Adrenal gland (tissue), 19 donors: ENCODE measurements around the gene MMD. TPM values are rescaled to one million over a fixed set of nuclear protein-coding genes. Genes with fewer than 3 reads are reported as not detected.
"Not testable (repeated sequence)": the region's sequence is repeated elsewhere in the genome, so short reads cannot be mapped to it uniquely, and the experiment has no call there.

Experiments used
- DNase-seq, 7 donors: peaks; one replicate each; pipeline ENCODE4 v3.0.0-alpha.2; 2019 to 2020
- H3K27ac ChIP-seq, 5 donors: fragments of 200-600 bp; sonication (generic) in 4 of 5; 1 replicate in 3 of 5; 2 replicates in 2 of 5; pipeline versions ENCODE4 v1.5.1 to v1.8.0; 2016 to 2020; ENCODE audit warnings: mild to moderate bottlenecking in 1 of 5
- H3K27me3 ChIP-seq: fragments of 200-600 bp; 2 replicates; pipeline ENCODE4 v1.8.0; 2021
- H3K36me3 ChIP-seq, 2 donors: fragments of 200-600 bp; replicated peaks in 1 of 2; 1 replicate in 1 of 2; 2 replicates in 1 of 2; pipeline versions ENCODE4 v1.5.1 to v1.8.0; 2018 to 2022
- H3K4me1 ChIP-seq, 2 donors: fragments of 200-600 bp; replicated peaks in 1 of 2; 1 replicate in 1 of 2; 2 replicates in 1 of 2; pipeline versions ENCODE4 v1.5.1 to v1.8.0; 2018 to 2021
- H3K4me3 ChIP-seq, 4 donors: fragments of 200-600 bp; sonication (generic) in 3 of 4; one replicate each; pipeline ENCODE4 v1.5.1; 2016 to 2018
- H3K9me3 ChIP-seq, 3 donors: fragments of 200-600 bp; sonication (generic) in 1 of 3; replicated peaks in 1 of 3; 1 replicate in 2 of 3; 2 replicates in 1 of 3; pipeline versions ENCODE4 v1.5.1 to v1.8.0; 2016 to 2021
- POLR2A ChIP-seq, 2 donors: fragments of 450-650 bp; IDR thresholded peaks; one replicate each; pipeline ENCODE4 v1.6.1; 2017; ENCODE audit warnings: antibody characterized with exemption in 2 of 2, mild to moderate bottlenecking in 2 of 2, moderate library complexity in 1 of 2
- WGBS, 4 donors: extraction: QIAGEN DNeasy Blood & Tissue Kit in 2 of 4; methylation state at CpG; one replicate each; pipeline versions ENCODE4 v1.1.5 to v1.1.7; 2013 to 2017; 5-methylcytosine and 5-hydroxymethylcytosine counted together
- intact Hi-C, 2 donors: fragments of 100-400 bp; cut with DNase I; formaldehyde crosslinking; loops; one replicate each; pipeline versions ENCODE4 v1.14.1 to v1.15.0; 2022 to 2023
- long read RNA-seq, 10 donors: library from polyadenylated mRNA in 3 of 10; unstranded in 2 of 10; stranded (forward) in 1 of 10; transcript quantifications; one replicate each; pipeline ENCODE4 v2.0.0 and lab custom pipeline, GENCODE V29; 2021 to 2026
- polyA plus RNA-seq, 3 donors: library from polyadenylated mRNA; stranded (reverse); fragments of 200-250 nt in 2 of 3; fragments of 350-450 nt in 1 of 3; fragmentation: Illumina TruSeq in 1 of 3; extraction: RNeasy Lipid Tissue Mini Kit (QIAGEN cat#74804) in 1 of 3; gene quantifications; one replicate each; pipeline ENCODE4 v1.2.3, GENCODE V29; 2013 to 2014
- total RNA-seq, 9 donors: library from RNA; depleted of rRNA in 4 of 9; stranded (reverse); fragments of >200 nt in 4 of 9; fragments of 120-200 nt in 1 of 9; fragmentation: NEBNext Ultra II Directional in 1 of 9; extraction: Animal tissue kit (Norgen Biotek cat#: 25700) in 1 of 9; gene quantifications; one replicate each; pipeline versions ENCODE4 v1.1.0 to v1.2.4, GENCODE V29; 2013 to 2023
- TF ChIP-seq, protein P1 (sequence below), 6 experiments: fragments of 450-650 bp in 4 of 6; fragments of 200-600 bp in 2 of 6; sonication (generic) in 1 of 6; IDR thresholded peaks; 1 replicate in 5 of 6; 2 replicates in 1 of 6; pipeline versions ENCODE4 v1.5.1 to v1.8.0; 2016 to 2021; ENCODE audit warnings: antibody characterized with exemption in 6 of 6, mild to moderate bottlenecking in 2 of 6, moderate library complexity in 1 of 6
- donor health status: healthy with polysubstance abuse.
- donor health status: Bipolar disorder and iron deficiency.
- donor health status: DM: yes; HTN: yes; CAD: no.
- donor health status: DM: no; HTN: no; CAD: no.
- donor health status: DM: no; HTN: no; CAD: no.
- donor health status: DM: yes; HTN: yes; CAD: no.

Gene MMD
- total RNA-seq: 10 to 100 TPM in 6 of 9 donors, 1 to 10 TPM in 3; 6.2 to 27.6 (median 16.4) TPM
- polyA plus RNA-seq: 10 to 100 TPM; 10.1 to 17.0 (median 12.9) TPM
- long read RNA-seq, donor 1, partial matches to known transcripts: 0 of 1 reads
- long read RNA-seq, donor 1, other reads (novel, unspliced or antisense): 0 of 1 reads
- long read RNA-seq, donor 2, partial matches to known transcripts: 0 of 3 reads
- long read RNA-seq, donor 2, other reads (novel, unspliced or antisense): 0 of 3 reads
- long read RNA-seq, donor 3, partial matches to known transcripts: 0 of 3 reads
- long read RNA-seq, donor 3, other reads (novel, unspliced or antisense): 0 of 3 reads
- long read RNA-seq, donor 4, partial matches to known transcripts: 2 of 6 reads
- long read RNA-seq, donor 4, other reads (novel, unspliced or antisense): 1 of 6 reads
- long read RNA-seq, donor 5, transcript MMD-201 (7 exons, 2,735 nt): major isoform, 19 of 23 reads
- long read RNA-seq, donor 5, partial matches to known transcripts: 0 of 23 reads
- long read RNA-seq, donor 5, other reads (novel, unspliced or antisense): 2 of 23 reads
- long read RNA-seq, donor 6, partial matches to known transcripts: 0 of 7 reads
- long read RNA-seq, donor 6, other reads (novel, unspliced or antisense): 3 of 7 reads
- long read RNA-seq, donor 7, partial matches to known transcripts: 0 of 1 reads
- long read RNA-seq, donor 7, other reads (novel, unspliced or antisense): 0 of 1 reads
- long read RNA-seq, donor 8, partial matches to known transcripts: 0 of 4 reads
- long read RNA-seq, donor 8, other reads (novel, unspliced or antisense): 0 of 4 reads
- long read RNA-seq, donor 9: 0 reads
- long read RNA-seq, donor 10: 0 reads

DNA sequence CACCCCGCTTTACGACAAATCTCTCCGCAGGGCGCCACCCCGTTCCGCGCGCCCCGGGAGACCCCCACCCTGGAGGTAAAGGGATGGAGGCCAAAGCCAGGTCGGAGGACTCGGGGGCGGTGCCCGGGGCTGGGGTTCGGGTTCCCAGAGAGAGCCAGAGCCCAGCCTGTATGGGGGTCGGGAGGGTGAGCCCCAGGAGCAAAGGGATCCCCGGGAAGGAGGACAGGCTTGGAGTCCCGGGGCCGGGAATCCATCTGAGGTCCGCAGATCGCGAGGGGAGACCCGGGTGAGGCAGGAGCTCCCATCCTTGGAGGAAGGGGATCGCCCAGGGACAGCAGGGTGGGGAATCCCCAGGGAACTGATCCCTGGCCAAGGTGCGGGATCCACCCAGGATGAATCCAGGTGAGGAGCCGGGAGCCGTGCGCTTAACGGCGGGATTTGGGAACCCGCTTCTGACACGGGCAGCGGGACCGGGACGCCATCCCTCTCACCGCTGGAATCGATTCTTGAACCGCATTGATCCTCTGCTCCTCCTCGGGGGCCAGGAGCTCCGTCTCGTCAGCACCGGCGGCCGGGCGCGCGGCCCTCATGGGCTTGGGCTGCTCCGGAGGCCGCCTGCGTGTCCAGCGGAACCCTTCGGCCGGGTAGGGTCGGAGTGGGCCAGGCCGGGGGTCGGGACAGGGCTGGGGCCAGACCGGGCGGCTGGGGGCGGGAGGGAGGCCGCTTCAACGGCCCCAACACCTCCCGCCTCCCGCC is at the start of gene MMD:
MMD (minus strand) TSS at position 657 of the 756 bp plus-strand sequence; CDS start at position 517, 140 bp downstream.
- Histone ChIP-seq H3K27ac (peak within 1 kb of the TSS in 4 of 5 donors; percentile 56 to 86 (median 78)), H3K36me3 (no peaks in the 10 kb centered on the region), H3K9me3 (no peaks in the 10 kb centered on the region), H3K4me3 (peak within 1 kb of the TSS; percentile 67 to 93 (median 81)), H3K27me3 (peaks cover 3% of the 10 kb centered on the region), H3K4me1 (peaks cover 0 to 16% of the 10 kb centered on the region in 2 donors)
- WGBS, 4 donors: 0 to 1% (median 0%) methylated on average over 7 to 62 of the region's 62 CpGs
- TF ChIP-seq, protein P1, sequence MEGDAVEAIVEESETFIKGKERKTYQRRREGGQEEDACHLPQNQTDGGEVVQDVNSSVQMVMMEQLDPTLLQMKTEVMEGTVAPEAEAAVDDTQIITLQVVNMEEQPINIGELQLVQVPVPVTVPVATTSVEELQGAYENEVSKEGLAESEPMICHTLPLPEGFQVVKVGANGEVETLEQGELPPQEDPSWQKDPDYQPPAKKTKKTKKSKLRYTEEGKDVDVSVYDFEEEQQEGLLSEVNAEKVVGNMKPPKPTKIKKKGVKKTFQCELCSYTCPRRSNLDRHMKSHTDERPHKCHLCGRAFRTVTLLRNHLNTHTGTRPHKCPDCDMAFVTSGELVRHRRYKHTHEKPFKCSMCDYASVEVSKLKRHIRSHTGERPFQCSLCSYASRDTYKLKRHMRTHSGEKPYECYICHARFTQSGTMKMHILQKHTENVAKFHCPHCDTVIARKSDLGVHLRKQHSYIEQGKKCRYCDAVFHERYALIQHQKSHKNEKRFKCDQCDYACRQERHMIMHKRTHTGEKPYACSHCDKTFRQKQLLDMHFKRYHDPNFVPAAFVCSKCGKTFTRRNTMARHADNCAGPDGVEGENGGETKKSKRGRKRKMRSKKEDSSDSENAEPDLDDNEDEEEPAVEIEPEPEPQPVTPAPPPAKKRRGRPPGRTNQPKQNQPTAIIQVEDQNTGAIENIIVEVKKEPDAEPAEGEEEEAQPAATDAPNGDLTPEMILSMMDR (IDR thresholded peaks at IDR 0.05): no peak
- peak in 1 of 2 donors; percentile 37 for TF ChIP-seq POLR2A (IDR thresholded peaks at IDR 0.05)
- intact Hi-C loops: no loop called here
- peak in 3 of 7 donors; percentile 4 to 50 (median 29) for DNase-seq

GRCh38 chr17:55466671-55467070 is 45.0 kb upstream of the MMD start:
- Histone ChIP-seq H3K4me3 (no peak overlapping the region), H3K9me3 (no peaks in the 10 kb centered on the region), H3K4me1 (no peaks in the 10 kb centered on the region), H3K36me3 (no peaks in the 10 kb centered on the region), H3K27ac (no peak overlapping the region), H3K27me3 (no peaks in the 10 kb centered on the region)
- TF ChIP-seq POLR2A (IDR thresholded peaks at IDR 0.05): no peak
- TF ChIP-seq, protein P1 (IDR thresholded peaks at IDR 0.05): no peak
- intact Hi-C loops: no loop called here
- 42 to 62% (median 59%) methylated on average over 7 of the region's 7 CpGs for WGBS, 4 donors
- DNase-seq: peak in 2 of 7 donors; percentile 18 to 36

DNA sequence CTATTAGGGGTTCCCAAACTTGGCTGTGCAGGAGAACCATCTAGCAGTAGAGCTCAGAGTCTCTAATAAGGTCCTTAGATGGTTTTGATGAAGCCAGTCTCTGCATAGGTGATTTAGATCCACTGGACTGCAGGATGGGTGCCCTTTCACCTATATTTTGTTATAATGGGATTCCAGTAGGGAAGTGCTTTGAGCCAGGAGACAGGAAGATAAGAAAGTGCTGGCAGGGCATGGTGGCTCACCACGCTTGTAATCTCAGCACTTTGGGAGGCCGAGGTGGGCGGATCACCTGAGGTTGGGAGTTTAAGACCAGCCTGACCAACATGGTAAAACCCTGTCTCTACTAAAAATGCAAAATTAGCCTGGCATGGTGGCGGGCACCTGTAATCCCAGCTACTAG is 44.1 kb upstream of the MMD start:
- H3K27ac ChIP-seq, H3K4me3 ChIP-seq, H3K36me3 ChIP-seq, intact Hi-C loops, H3K27me3 ChIP-seq, DNase-seq, H3K4me1 ChIP-seq, H3K9me3 ChIP-seq: not testable (repeated sequence)
- WGBS, 4 donors: 75 to 88% (median 81%) methylated on average over 4 of the region's 4 CpGs

DNA sequence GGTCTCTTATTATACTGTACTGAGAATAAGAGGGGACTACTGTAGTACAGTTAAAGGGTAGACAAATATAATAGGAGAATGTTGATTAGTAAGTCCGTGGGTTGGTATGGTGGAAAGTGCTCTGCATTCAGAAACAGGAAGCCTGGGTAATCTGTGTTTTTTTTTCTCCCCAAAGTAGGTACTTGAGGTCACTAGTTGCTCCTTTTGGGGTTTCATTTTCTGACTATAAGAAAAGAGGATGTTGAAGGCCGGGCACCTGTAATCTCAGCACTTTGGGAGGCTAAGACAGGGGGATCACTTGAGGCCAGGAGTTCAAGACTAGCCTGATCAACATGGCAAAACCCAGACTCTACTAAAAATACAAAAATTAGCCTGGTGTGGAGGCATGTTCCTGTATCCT is 42.0 kb upstream of the MMD start:
- no peak overlapping the region for H3K27ac ChIP-seq
- DNase-seq: no peak
- 55 to 73% (median 63%) methylated on average over 2 of the region's 2 CpGs for WGBS, 4 donors
- TF ChIP-seq, protein P1 (IDR thresholded peaks at IDR 0.05): no peak
- intact Hi-C loops: no loop called here
- no peaks in the 10 kb centered on the region for H3K36me3 ChIP-seq
- no peaks in the 10 kb centered on the region for H3K4me1 ChIP-seq
- no peaks in the 10 kb centered on the region for H3K9me3 ChIP-seq
- H3K27me3 ChIP-seq: no peaks in the 10 kb centered on the region
- H3K4me3 ChIP-seq: no peak overlapping the region
